B cell (primary cell): ENCODE data around the gene SGPL1. TPM values are rescaled to one million over a fixed set of nuclear protein-coding genes. Genes with fewer than 3 reads are reported as not detected.

ENCODE experiments used
- ATAC-seq: fragments of 200-7000 bp; cut with Tn5 transposase; one replicate; pipeline ENCODE4 v1.10.0; 2021; ENCODE audit warnings: low read depth, mild to moderate bottlenecking, moderate number of reproducible peaks, moderate library complexity
- CTCF ChIA-PET: fragments of 350-600 bp; sonication (Branson Sonifier 250); formaldehyde crosslinking; loops from one replicate; lab custom pipeline; 2021; ENCODE audit warnings: antibody characterized with exemption, inconsistent platforms; lab: Charles Lee
- POLR2A ChIA-PET: fragments of 350-600 bp; sonication (Branson Sonifier 250); formaldehyde crosslinking; loops from one replicate; lab custom pipeline; 2021; ENCODE audit warnings: antibody characterized with exemption; lab: Charles Lee
- DNase-seq: peaks from one replicate; pipeline ENCODE4 v3.0.0; 2013
- H2AFZ ChIP-seq: 2 replicates; pipeline ENCODE4 v1.6.1; 2012; ENCODE audit warnings: mild to moderate bottlenecking, low read depth, low read length; ENCODE audit not compliant: insufficient read depth, poor library complexity, severe bottlenecking
- H3K27ac ChIP-seq, 2 donors: 1 replicate in 1 of 2; 2 replicates in 1 of 2; pipeline ENCODE4 v1.5.1; 2012 to 2013; ENCODE audit warnings: low read length in 2 of 2, mild to moderate bottlenecking in 2 of 2, moderate library complexity in 1 of 2
- H3K27me3 ChIP-seq, 4 experiments: fragments of 200-600 bp in 1 of 4; sonication (generic) in 1 of 4; replicated peaks in 1 of 4; 1 replicate in 2 of 4; 2 replicates in 2 of 4; pipeline versions ENCODE4 v1.6.1 to v1.7.0; 2013 to 2016; ENCODE audit warnings: low read length in 3 of 4, mild to moderate bottlenecking in 2 of 4, mixed read lengths in 1 of 4, moderate library complexity in 1 of 4; ENCODE audit not compliant: insufficient read depth in 4 of 4, control insufficient read depth in 3 of 4; ENCODE audit errors: control extremely low read depth in 1 of 4
- H3K36me3 ChIP-seq, 2 experiments: replicated peaks in 1 of 2; 1 replicate in 1 of 2; 2 replicates in 1 of 2; pipeline versions ENCODE4 v1.6.1 to v1.7.1; 2013; ENCODE audit warnings: low read length in 1 of 2; ENCODE audit not compliant: insufficient read depth in 2 of 2, control insufficient read depth in 1 of 2; ENCODE audit errors: control extremely low read depth in 1 of 2, extremely low read depth in 1 of 2
- H3K4me1 ChIP-seq, 2 donors: fragments of 200-600 bp in 1 of 2; sonication (generic) in 1 of 2; 1 replicate in 1 of 2; 2 replicates in 1 of 2; pipeline versions ENCODE4 v1.5.1 to v1.6.1; 2013 to 2017; ENCODE audit warnings: low read length in 2 of 2; ENCODE audit not compliant: control insufficient read depth in 2 of 2, insufficient read depth in 2 of 2
- H3K4me2 ChIP-seq: replicated peaks from 2 replicates; pipeline ENCODE3; 2012; ENCODE audit warnings: mild to moderate bottlenecking, low read depth, low read length; ENCODE audit not compliant: poor library complexity, severe bottlenecking
- H3K4me3 ChIP-seq, 5 experiments: fragments of 200-600 bp in 1 of 5; sonication (generic) in 1 of 5; 1 replicate in 3 of 5; 2 replicates in 2 of 5; pipeline versions ENCODE4 v1.5.1 to v1.7.0; 2011 to 2016; ENCODE audit warnings: low read length in 4 of 5, mild to moderate bottlenecking in 4 of 5, low read depth in 2 of 5, control low read depth in 1 of 5, moderate library complexity in 1 of 5; ENCODE audit not compliant: insufficient read depth in 1 of 5; ENCODE audit errors: control extremely low read depth in 1 of 5, extremely low read depth in 1 of 5
- H3K79me2 ChIP-seq: fragments of 200-600 bp; sonication (generic); one replicate; pipeline ENCODE4 v1.6.0; 2016; ENCODE audit warnings: low read length; ENCODE audit not compliant: control insufficient read depth, insufficient read depth
- H3K9ac ChIP-seq: fragments of 200-600 bp; sonication (generic); 2 replicates; pipeline ENCODE4 v1.6.1; 2017; ENCODE audit warnings: mild to moderate bottlenecking, low read length, moderate library complexity
- H3K9me3 ChIP-seq, 3 donors: one replicate each; pipeline versions ENCODE4 v1.6.1 to v1.7.1; 2013; ENCODE audit warnings: low read length in 2 of 3; ENCODE audit not compliant: control insufficient read depth in 2 of 3, insufficient read depth in 1 of 3; ENCODE audit errors: control extremely low read depth in 1 of 3
- H4K20me1 ChIP-seq: 2 replicates; pipeline ENCODE4 v1.6.0; 2012; ENCODE audit warnings: mild to moderate bottlenecking, low read length; ENCODE audit not compliant: insufficient read depth, control insufficient read depth, poor library complexity, severe bottlenecking
- H3K27ac Mint-ChIP-seq: one replicate; pipeline ENCODE4 v1.8.0; 2021; ENCODE audit warnings: mixed read lengths
- H3K27me3 Mint-ChIP-seq: one replicate; pipeline ENCODE4 v1.8.0; 2021; ENCODE audit warnings: mixed read lengths
- H3K4me1 Mint-ChIP-seq: one replicate; pipeline ENCODE4 v1.8.0; 2021; ENCODE audit warnings: mixed read lengths
- H3K4me3 Mint-ChIP-seq: one replicate; pipeline ENCODE4 v1.8.0; 2021; ENCODE audit warnings: mixed read lengths
- H3K9me3 Mint-ChIP-seq: one replicate; pipeline ENCODE4 v1.8.0; 2022; ENCODE audit warnings: mixed read lengths; ENCODE audit not compliant: insufficient read depth
- EZH2 ChIP-seq: IDR thresholded peaks from 2 replicates; pipeline ENCODE4 v1.6.1; 2012; ENCODE audit warnings: borderline replicate concordance, low read depth, mild to moderate bottlenecking, moderate library complexity, low read length; ENCODE audit not compliant: insufficient read depth, poor library complexity, severe bottlenecking
- WGBS: methylation state at CpG from one replicate; pipeline ENCODE4 v1.1.5; 2013; ENCODE audit warnings: missing lambda C conversion rate; ENCODE audit not compliant: insufficient coverage; 5-methylcytosine and 5-hydroxymethylcytosine counted together
- intact Hi-C: fragments of 100-400 bp; cut with micrococcal nuclease; formaldehyde crosslinking; loops from one replicate; pipeline ENCODE4 v1.10.0; 2022
- polyA plus RNA-seq: library from polyadenylated mRNA; depleted of rRNA; stranded (reverse); fragments of >200 nt; gene quantifications from 2 replicates; pipeline ENCODE4 v1.2.3, GENCODE V29; 2012
- total RNA-seq, 2 donors: library from RNA; stranded (reverse); fragments of 120-200 nt in 1 of 2; gene quantifications; 1 replicate in 1 of 2; 2 replicates in 1 of 2; pipeline versions ENCODE4 v1.2.3 to v1.2.4, GENCODE V29; 2013 to 2022
- TF ChIP-seq, protein P1 (sequence below): fragments of 200-600 bp; IDR thresholded peaks from one replicate; pipeline ENCODE4 v1.8.0; 2022; ENCODE audit warnings: antibody characterized with exemption, mild to moderate bottlenecking

Gene SGPL1
- total and polyA plus RNA-seq, 2 donors (not counting 1 experiment from before 2014, with no cell fraction given) = 9.1 to 46.2 TPM

DNA sequence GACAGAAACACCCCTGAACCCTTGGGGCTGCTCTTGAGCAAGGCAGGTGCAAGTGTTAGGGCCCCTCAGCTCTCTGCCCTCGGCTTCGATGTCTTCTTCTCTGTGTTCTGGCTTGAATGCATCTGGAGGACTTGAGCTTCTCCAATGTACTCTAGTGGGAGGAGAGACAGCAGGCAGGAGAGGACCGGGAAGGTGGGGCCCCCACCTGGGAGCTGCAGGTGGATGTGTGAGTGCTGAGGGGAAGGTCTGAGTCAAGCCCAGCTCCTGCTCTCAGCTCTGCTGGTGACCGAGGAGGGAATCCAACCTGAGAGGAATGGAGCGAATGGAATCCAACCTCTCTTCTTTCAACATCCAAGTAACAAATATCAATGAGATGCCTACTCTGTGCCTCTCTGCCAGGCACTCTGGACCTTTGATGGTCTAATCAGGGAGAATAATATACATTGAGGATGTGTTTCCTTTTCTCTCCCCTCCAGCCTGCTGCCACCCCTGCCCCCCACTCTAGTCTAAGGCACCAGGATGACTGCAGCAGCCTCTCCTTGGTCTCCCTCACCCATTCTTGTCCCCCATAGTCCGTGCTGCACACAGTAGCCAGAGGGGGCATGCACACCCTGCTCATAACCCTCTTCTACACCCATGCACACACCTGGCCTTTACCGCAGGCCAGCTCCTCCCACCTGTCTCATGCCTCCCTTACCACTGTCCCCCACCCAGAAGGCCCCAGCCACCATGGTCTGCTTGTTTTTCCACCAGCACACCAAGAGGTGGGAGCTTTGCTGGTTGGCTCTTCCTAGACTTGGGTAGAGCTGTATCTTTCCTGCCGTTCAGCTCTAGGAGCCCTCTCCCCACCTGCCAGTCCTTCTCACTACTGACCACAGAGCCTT is 44.2 kb upstream of the SGPL1 start:
- ChIA-PET CTCF (interaction anchor here (1.6 kb wide), 1 partner anchor 13 kb away, joined by 5 read pairs; no protein-coding TSS in a partner anchor), POLR2A (no interaction called here)
- 85% methylated on average over 4 of the region's 8 CpGs for WGBS
- Histone ChIP-seq H3K9ac (no peak overlapping the region), H3K36me3 (no peaks in the 10 kb centered on the region), H3K79me2 (no peaks in the 10 kb centered on the region), H4K20me1 (no peaks in the 10 kb centered on the region), H3K27me3 (no peaks in the 10 kb centered on the region), H3K4me1 (no peaks in the 10 kb centered on the region), H3K27ac (no peak overlapping the region), H3K9me3 (no peaks in the 10 kb centered on the region), H3K4me3 (no peak overlapping the region), H2AFZ (no peak overlapping the region), H3K4me2 (no peak overlapping the region)
- TF ChIP-seq, protein P1, sequence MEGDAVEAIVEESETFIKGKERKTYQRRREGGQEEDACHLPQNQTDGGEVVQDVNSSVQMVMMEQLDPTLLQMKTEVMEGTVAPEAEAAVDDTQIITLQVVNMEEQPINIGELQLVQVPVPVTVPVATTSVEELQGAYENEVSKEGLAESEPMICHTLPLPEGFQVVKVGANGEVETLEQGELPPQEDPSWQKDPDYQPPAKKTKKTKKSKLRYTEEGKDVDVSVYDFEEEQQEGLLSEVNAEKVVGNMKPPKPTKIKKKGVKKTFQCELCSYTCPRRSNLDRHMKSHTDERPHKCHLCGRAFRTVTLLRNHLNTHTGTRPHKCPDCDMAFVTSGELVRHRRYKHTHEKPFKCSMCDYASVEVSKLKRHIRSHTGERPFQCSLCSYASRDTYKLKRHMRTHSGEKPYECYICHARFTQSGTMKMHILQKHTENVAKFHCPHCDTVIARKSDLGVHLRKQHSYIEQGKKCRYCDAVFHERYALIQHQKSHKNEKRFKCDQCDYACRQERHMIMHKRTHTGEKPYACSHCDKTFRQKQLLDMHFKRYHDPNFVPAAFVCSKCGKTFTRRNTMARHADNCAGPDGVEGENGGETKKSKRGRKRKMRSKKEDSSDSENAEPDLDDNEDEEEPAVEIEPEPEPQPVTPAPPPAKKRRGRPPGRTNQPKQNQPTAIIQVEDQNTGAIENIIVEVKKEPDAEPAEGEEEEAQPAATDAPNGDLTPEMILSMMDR = no peak
- no peak for TF ChIP-seq EZH2
- no peak for DNase-seq
- no peak for ATAC-seq
- intact Hi-C loops = no loop called here
- Mint-ChIP-seq H3K27ac (no peak overlapping the region), H3K27me3 (peaks cover 4% of the 10 kb centered on the region), H3K4me1 (no peaks in the 10 kb centered on the region), H3K9me3 (peaks cover 4% of the 10 kb centered on the region), H3K4me3 (no peak overlapping the region)

DNA sequence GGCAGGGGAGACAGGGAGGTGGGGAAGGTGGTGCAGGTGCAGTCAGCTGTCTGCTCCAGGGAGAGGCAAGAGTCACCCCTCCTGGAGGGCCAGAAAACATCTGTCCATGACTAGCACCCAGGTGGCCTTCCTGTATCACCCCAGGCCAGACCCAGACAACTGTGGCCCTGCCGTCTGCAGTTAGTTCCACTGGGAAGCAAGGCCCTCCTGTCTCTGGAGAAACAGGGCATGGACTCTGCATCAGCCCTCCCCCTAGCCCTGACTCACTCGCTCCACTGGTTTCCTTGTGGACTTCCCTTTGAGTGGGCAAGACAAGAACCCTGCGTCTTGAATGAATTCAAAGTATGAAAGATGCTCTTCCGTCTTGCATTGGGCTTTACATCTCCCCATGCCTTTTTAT is 43.1 kb upstream of the SGPL1 start:
- no peaks in the 10 kb centered on the region for H3K9me3 ChIP-seq
- 50% methylated on average over 1 of the region's 4 CpGs for WGBS
- Mint-ChIP-seq H3K4me3 (no peak overlapping the region), H3K4me1 (no peaks in the 10 kb centered on the region), H3K9me3 (no peaks in the 10 kb centered on the region), H3K27ac (no peak overlapping the region), H3K27me3 (peaks cover 4% of the 10 kb centered on the region)
- H3K4me2 ChIP-seq = no peak overlapping the region
- TF ChIP-seq, protein P1 = no peak
- TF ChIP-seq EZH2 = no peak
- H3K27me3 ChIP-seq = no peaks in the 10 kb centered on the region
- H3K4me1 ChIP-seq = no peaks in the 10 kb centered on the region
- no peak overlapping the region for H2AFZ ChIP-seq
- no peaks in the 10 kb centered on the region for H4K20me1 ChIP-seq
- intact Hi-C loops = no loop called here
- H3K36me3 ChIP-seq = no peaks in the 10 kb centered on the region
- ChIA-PET CTCF (interaction anchor here (2.8 kb wide), 1 partner anchor 13 kb away, joined by 8 read pairs; no protein-coding TSS in a partner anchor), POLR2A (no interaction called here)
- H3K9ac ChIP-seq = no peak overlapping the region
- no peak overlapping the region for H3K4me3 ChIP-seq
- no peak overlapping the region for H3K27ac ChIP-seq
- no peaks in the 10 kb centered on the region for H3K79me2 ChIP-seq
- DNase-seq (no peak), ATAC-seq (no peak)
